Stimulated activated CD4-positive, alpha-beta T cell treated with anti-CD3 and anti-CD28 coated beads, Interleukin-4, amount 100 ng/mL, for 48 hours (primary cell): ENCODE data around the gene PSEN1.

Experiments
- DNase-seq, 2 donors: peaks; one replicate each; pipeline ENCODE4 v3.0.0-alpha.2; 2020; ENCODE audit warnings: low read depth in 2 of 2

Gene PSEN1

DNA sequence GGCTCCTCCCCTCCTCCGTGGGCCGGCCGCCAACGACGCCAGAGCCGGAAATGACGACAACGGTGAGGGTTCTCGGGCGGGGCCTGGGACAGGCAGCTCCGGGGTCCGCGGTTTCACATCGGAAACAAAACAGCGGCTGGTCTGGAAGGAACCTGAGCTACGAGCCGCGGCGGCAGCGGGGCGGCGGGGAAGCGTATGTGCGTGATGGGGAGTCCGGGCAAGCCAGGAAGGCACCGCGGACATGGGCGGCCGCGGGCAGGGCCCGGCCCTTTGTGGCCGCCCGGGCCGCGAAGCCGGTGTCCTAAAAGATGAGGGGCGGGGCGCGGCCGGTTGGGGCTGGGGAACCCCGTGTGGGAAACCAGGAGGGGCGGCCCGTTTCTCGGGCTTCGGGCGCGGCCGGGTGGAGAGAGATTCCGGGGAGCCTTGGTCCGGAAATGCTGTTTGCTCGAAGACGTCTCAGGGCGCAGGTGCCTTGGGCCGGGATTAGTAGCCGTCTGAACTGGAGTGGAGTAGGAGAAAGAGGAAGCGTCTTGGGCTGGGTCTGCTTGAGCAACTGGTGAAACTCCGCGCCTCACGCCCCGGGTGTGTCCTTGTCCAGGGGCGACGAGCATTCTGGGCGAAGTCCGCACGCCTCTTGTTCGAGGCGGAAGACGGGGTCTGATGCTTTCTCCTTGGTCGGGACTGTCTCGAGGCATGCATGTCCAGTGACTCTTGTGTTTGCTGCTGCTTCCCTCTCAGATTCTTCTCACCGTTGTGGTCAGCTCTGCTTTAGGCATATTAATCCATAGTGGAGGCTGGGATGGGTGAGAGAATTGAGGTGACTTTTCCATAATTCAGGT lies at the start of gene PSEN1:
PSEN1 (plus strand) TSS at position 121 of the 839 bp plus-strand sequence. CDS start 11,513 bp downstream, outside the sequence.
- DNase-seq = peak; percentile 98 to 99

- no peak for DNase-seq
Observed at GRCh38 chr14:73091044-73091443, 45.3 kb upstream of the PSEN1 start.

GRCh38 chr14:73097421-73097820 lies 38.9 kb upstream of the PSEN1 start:
- DNase-seq = no peak

- DNase-seq = no peak
Observed at GRCh38 chr14:73100334-73100733, 36.0 kb upstream of the PSEN1 start.

GRCh38 chr14:73102806-73103497 lies 33.4 kb upstream of the PSEN1 start:
- DNase-seq = no peak

GRCh38 chr14:73105050-73105449 lies 31.3 kb upstream of the PSEN1 start:
- DNase-seq = no peak

GRCh38 chr14:73105727-73106126 lies 30.6 kb upstream of the PSEN1 start:
- DNase-seq = no peak

GRCh38 chr14:73116079-73116665 lies 20.1 kb upstream of the PSEN1 start:
- DNase-seq = no peak

DNA sequence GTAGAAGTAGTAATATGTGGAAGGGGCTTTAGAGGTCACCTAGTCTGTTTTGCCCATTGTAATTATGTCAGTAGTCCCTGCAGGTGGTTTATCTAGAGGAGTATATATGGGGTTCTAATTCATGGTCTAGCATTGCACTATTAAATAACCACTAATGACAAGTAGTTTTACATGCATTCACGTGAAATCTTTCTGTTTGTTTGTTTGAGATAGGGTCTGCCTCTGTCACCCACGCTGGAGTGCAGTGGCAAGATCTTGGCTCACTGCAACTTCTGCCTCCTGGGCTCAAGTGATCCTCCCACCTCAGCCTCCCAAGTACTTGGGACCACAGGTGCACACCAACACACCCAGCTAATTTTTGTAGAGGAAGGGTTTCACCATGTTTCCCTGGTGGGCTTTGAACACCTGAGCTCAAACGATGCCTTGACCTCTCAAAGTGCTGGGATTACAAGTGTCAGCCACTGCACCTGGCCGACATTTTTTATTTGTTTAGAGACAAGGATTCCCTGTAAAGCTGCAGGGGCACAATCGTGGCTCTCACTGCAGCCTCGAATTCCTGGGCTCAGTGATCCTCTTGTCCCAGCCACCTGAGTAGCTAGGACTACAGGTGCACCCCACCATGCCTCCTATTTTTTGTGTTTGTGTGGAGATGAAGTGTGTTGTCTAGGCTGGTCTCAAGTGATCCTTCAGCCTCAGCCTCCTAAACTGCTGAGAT lies 12.0 kb upstream of the PSEN1 start:
- DNase-seq = no peak

- no peak for DNase-seq
Observed at GRCh38 chr14:73125169-73125588, 11.1 kb upstream of the PSEN1 start.

DNA sequence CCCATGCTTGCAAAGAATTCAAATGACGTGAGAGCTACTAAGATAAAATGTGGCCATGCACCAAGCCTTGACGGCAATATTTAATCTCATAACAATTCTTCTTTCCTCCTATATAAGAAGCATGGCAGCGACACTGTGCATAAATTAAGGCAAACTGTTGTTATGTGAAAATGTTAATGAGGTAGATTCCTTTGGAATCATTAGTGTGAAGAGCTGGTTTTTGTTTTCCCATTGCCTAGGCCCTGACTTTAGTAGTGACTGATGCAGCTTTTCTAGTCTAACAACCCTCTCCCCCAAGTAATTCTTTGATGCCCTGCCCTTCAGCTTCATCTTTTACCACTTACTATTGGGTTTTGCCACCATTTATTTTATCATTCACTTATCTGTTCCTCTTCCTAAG lies 10.6 kb upstream of the PSEN1 start:
- DNase-seq = no peak

DNA sequence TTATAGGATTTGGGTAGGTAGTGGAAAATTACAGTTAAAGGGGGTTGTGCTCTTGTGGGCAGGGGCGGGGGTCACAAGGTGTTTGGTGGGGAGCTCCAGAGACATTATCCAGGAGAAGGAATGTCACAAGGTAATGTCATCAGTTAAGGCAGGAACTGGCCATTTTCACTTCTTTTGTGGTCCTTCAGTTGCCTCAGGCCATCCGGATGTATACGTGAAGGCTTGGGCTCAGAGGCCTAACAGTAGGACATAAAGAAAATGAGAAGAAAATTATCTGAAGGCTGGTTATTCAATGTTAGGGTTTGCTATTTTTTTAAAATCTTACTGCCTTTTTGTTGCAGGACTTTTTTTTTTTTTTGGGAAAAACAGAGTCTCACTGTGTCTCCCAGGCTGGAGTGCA lies 2.5 kb upstream of the PSEN1 start:
- DNase-seq = no peak

DNA sequence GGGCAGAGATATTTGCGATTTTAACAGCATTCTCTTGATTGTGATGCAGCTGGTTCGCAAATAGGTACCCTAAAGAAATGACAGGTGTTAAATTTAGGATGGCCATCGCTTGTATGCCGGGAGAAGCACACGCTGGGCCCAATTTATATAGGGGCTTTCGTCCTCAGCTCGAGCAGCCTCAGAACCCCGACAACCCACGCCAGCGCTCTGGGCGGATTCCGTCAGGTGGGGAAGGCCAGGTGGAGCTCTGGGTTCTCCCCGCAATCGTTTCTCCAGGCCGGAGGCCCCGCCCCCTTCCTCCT lies 271 bp upstream of the PSEN1 start:
- DNase-seq = no peak

- no peak for DNase-seq
Observed at GRCh38 chr14:73140811-73141323, 4.6 kb downstream of the PSEN1 start.

GRCh38 chr14:73142216-73142615 lies 5.9 kb downstream of the PSEN1 start:
- DNase-seq = no peak

GRCh38 chr14:73143003-73143402 lies 6.7 kb downstream of the PSEN1 start:
- no peak for DNase-seq

GRCh38 chr14:73143617-73144016 lies 7.3 kb downstream of the PSEN1 start:
- DNase-seq = no peak

- no peak for DNase-seq
Observed at GRCh38 chr14:73145371-73145770, 9.1 kb downstream of the PSEN1 start.

GRCh38 chr14:73146111-73146510 lies 9.8 kb downstream of the PSEN1 start:
- DNase-seq = no peak

DNA sequence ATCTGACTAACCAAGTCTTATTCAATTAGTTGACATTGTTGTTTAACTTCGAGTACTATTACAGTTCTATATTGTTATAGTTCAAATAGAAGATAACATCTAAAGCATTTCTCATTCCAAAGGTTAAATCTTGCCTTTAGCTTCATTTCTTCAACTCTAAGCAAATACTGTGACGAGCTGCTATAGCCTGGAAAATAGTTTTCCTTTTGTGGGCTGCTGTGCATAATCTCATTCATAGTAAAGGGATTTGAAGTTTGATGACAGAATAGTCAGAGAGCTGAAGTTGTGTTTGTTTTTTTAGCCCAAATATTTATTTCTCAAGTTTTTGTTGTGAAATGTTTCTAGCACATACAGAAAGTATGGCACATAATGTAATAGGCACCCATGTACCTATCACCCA lies 13.4 kb downstream of the PSEN1 start:
- DNase-seq = no peak

GRCh38 chr14:73153272-73153671 lies 17.0 kb downstream of the PSEN1 start:
- no peak for DNase-seq

GRCh38 chr14:73162251-73162650 lies 25.9 kb downstream of the PSEN1 start:
- no peak for DNase-seq
